ENCODE data around the gene DYRK1A.

The DYRK1A gene

DNA sequence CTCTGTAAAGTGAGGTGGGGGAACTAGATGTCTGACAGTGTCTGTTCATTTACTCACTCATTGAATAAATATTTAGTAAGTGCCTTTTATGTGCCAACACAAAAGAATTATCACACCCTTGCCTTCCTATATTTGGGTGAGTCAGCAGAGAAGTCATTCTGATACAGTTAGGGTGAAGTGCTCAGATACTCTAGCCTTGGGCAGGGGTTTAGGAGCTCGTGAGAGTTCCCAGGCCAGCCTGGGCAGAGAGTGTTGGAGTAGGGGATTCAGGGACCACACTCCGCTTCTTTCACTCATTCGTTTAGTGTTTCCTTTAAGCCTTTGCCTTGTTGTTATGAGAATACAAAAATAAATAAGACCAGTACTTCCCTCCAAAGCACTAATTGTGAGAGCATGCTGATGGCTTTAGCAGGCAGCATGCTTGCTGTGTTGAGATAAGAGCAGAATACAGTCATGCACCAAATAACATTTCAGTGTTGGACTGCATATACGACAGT lies 83.9 kb downstream of the DYRK1A start:
- no CpG with 5 or more reads among the region's 4 CpGs for WGBS

DNA sequence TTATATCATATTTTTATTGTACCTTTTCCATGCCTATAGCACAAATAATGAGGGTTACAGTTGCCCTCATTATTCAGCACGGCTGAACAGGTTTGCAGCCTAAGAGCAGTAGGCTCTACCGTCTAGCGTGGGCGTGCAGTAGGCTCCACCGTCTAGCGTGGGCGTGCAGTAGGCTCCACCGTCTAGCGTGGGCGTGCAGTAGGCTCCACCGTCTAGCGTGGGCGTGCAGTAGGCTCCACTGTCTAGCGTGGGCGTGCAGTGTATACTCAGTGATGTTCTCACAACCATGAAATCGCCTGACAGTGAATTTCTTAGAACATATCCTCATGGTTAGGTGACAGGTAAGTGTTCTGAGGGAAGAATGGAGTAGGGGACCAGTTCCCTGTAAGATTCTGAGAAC lies 84.9 kb downstream of the DYRK1A start:
- H3K4ac ChIP-seq (ENCODE audit: low read depth in 1 of 2, low read length in 2 of 2): no peak overlapping the region
- H2BK12ac ChIP-seq (ENCODE audit: low read length in 2 of 2): no peak overlapping the region
- H3K79me1 ChIP-seq (replicated peaks; ENCODE audit: low read length, poor library complexity, severe bottlenecking): peaks cover 7% of the 10 kb centered on the region
- no peak overlapping the region for H2BK120ac ChIP-seq (ENCODE audit: low read depth, low read length)
- no peak overlapping the region for H4K8ac ChIP-seq (ENCODE audit: low read length)
- peaks cover 17% of the 10 kb centered on the region for H3K4me1 ChIP-seq (ENCODE audit: control insufficient read depth, insufficient read depth, low read depth, low read length)
- H3K27me3 ChIP-seq (ENCODE audit: control insufficient read depth in 1 of 2, insufficient read depth in 1 of 2, low read length in 2 of 2): no peaks in the 10 kb centered on the region
- H3K4me2 ChIP-seq (ENCODE audit: low read length, poor library complexity, severe bottlenecking): no peak overlapping the region
- H3K18ac ChIP-seq (ENCODE audit: low read depth in 1 of 2, low read length in 2 of 2): no peak overlapping the region
- H3K36me3 ChIP-seq (ENCODE audit: control insufficient read depth in 1 of 2, insufficient read depth in 2 of 2, low read depth in 1 of 2, low read length in 2 of 2): peaks cover 0 to 4% of the 10 kb centered on the region in 2 experiments
- no peak for DNase-seq
- no peak overlapping the region for H3K23ac ChIP-seq (ENCODE audit: low read length in 2 of 2)
- peak overlapping the region in 1 of 2 experiments; percentile 77 for H3K14ac ChIP-seq (ENCODE audit: low read length in 2 of 2)
- H2BK5ac ChIP-seq (ENCODE audit: low read depth, low read length, poor library complexity, severe bottlenecking): no peak overlapping the region
- 96% methylated on average over 16 of the region's 16 CpGs for WGBS
- peak overlapping the region; percentile 14 for H4K91ac ChIP-seq (ENCODE audit: low read length)
- no peak overlapping the region for H3K9ac ChIP-seq (ENCODE audit: low read length)
- H3K9me3 ChIP-seq (ENCODE audit: control insufficient read depth, low read length): no peaks in the 10 kb centered on the region
- no peak overlapping the region for H2AFZ ChIP-seq (ENCODE audit: low read depth, low read length)
- H3K4me3 ChIP-seq (ENCODE audit: insufficient read depth in 1 of 2, low read depth in 1 of 2, low read length in 2 of 2): no peak overlapping the region
- H2AK5ac ChIP-seq (ENCODE audit: low read length, severe bottlenecking): no peak overlapping the region
- no peak overlapping the region for H2BK15ac ChIP-seq (ENCODE audit: low read depth, poor library complexity, severe bottlenecking)
- H3K27ac ChIP-seq (ENCODE audit: low read length, poor library complexity, severe bottlenecking): no peak overlapping the region

More for the DNA sequence above, 83.9 kb downstream of the DYRK1A start:
- Histone ChIP-seq H3K14ac (ENCODE audit: low read length in 2 of 2) (no peak overlapping the region), H2BK15ac (ENCODE audit: low read depth, poor library complexity, severe bottlenecking) (no peak overlapping the region), H2BK5ac (ENCODE audit: low read depth, low read length, poor library complexity, severe bottlenecking) (no peak overlapping the region), H2AK5ac (ENCODE audit: low read length, severe bottlenecking) (no peak overlapping the region), H3K18ac (ENCODE audit: low read depth in 1 of 2, low read length in 2 of 2) (no peak overlapping the region), H3K23ac (ENCODE audit: low read length in 2 of 2) (no peak overlapping the region), H4K8ac (ENCODE audit: low read length) (no peak overlapping the region), H2AFZ (ENCODE audit: low read depth, low read length) (no peak overlapping the region), H3K4me1 (ENCODE audit: control insufficient read depth, insufficient read depth, low read depth, low read length) (peaks cover 16% of the 10 kb centered on the region), H3K27me3 (ENCODE audit: control insufficient read depth in 1 of 2, insufficient read depth in 1 of 2, low read length in 2 of 2) (no peaks in the 10 kb centered on the region), H4K91ac (ENCODE audit: low read length) (no peak overlapping the region), H3K9me3 (ENCODE audit: control insufficient read depth, low read length) (no peaks in the 10 kb centered on the region), H3K27ac (ENCODE audit: low read length, poor library complexity, severe bottlenecking) (peak overlapping the region; percentile 10), H2BK120ac (ENCODE audit: low read depth, low read length) (no peak overlapping the region), H3K4me3 (ENCODE audit: insufficient read depth in 1 of 2, low read depth in 1 of 2, low read length in 2 of 2) (no peak overlapping the region), H3K9ac (ENCODE audit: low read length) (no peak overlapping the region), H3K79me1 (replicated peaks; ENCODE audit: low read length, poor library complexity, severe bottlenecking) (peaks cover 7% of the 10 kb centered on the region), H3K36me3 (ENCODE audit: control insufficient read depth in 1 of 2, insufficient read depth in 2 of 2, low read depth in 1 of 2, low read length in 2 of 2) (peaks cover 0 to 4% of the 10 kb centered on the region in 2 experiments), H3K4me2 (ENCODE audit: low read length, poor library complexity, severe bottlenecking) (no peak overlapping the region), H2BK12ac (ENCODE audit: low read length in 2 of 2) (no peak overlapping the region), H3K4ac (ENCODE audit: low read depth in 1 of 2, low read length in 2 of 2) (no peak overlapping the region)
- peak; percentile 67 for DNase-seq

DNA sequence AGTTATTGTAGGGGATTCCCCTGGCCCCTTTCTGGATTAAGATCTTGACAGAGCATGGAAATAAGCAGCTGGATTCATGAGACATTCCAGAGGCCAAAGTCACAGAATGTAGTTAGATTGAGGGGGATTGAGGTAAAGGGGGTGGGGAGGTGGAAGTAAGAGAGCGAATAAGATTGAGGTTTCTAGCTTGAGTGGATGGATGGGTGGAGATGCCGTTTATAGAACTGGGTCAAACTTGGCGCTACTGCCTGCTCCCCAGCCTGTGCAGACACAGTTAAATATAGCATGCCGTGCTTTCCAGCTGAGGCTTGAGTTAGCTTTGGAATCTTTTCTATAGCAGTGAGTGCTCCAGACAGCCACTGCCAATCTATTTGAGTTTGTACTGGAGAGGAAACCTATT lies 85.7 kb downstream of the DYRK1A start:
- peaks cover 3 to 4% of the 10 kb centered on the region in 2 experiments for H3K36me3 ChIP-seq (ENCODE audit: control insufficient read depth in 1 of 2, insufficient read depth in 2 of 2, low read depth in 1 of 2, low read length in 2 of 2)
- no peak overlapping the region for H2BK15ac ChIP-seq (ENCODE audit: low read depth, poor library complexity, severe bottlenecking)
- H2BK12ac ChIP-seq (ENCODE audit: low read length in 2 of 2): no peak overlapping the region
- peak overlapping the region; percentile 84 for H3K27ac ChIP-seq (ENCODE audit: low read length, poor library complexity, severe bottlenecking)
- H4K91ac ChIP-seq (ENCODE audit: low read length): no peak overlapping the region
- no peak overlapping the region for H3K23ac ChIP-seq (ENCODE audit: low read length in 2 of 2)
- no peak overlapping the region for H3K18ac ChIP-seq (ENCODE audit: low read depth in 1 of 2, low read length in 2 of 2)
- H3K9ac ChIP-seq (ENCODE audit: low read length): peak overlapping the region; percentile 41
- 2% methylated on average over 4 of the region's 4 CpGs for whole genome bisulfite sequencing
- no peak overlapping the region for H2AFZ ChIP-seq (ENCODE audit: low read depth, low read length)
- no peak overlapping the region for H2BK5ac ChIP-seq (ENCODE audit: low read depth, low read length, poor library complexity, severe bottlenecking)
- H3K9me3 ChIP-seq (ENCODE audit: control insufficient read depth, low read length): no peaks in the 10 kb centered on the region
- peak overlapping the region in 1 of 2 experiments; percentile 3 for H3K4me3 ChIP-seq (ENCODE audit: insufficient read depth in 1 of 2, low read depth in 1 of 2, low read length in 2 of 2)
- H2AK5ac ChIP-seq (ENCODE audit: low read length, severe bottlenecking): no peak overlapping the region
- no peak overlapping the region for H3K4ac ChIP-seq (ENCODE audit: low read depth in 1 of 2, low read length in 2 of 2)
- peaks cover 9% of the 10 kb centered on the region for H3K79me1 ChIP-seq (replicated peaks; ENCODE audit: low read length, poor library complexity, severe bottlenecking)
- H3K14ac ChIP-seq (ENCODE audit: low read length in 2 of 2): no peak overlapping the region
- peaks cover 18% of the 10 kb centered on the region for H3K4me1 ChIP-seq (ENCODE audit: control insufficient read depth, insufficient read depth, low read depth, low read length)
- no peaks in the 10 kb centered on the region for H3K27me3 ChIP-seq (ENCODE audit: control insufficient read depth in 1 of 2, insufficient read depth in 1 of 2, low read length in 2 of 2)
- peak; percentile 97 for DNase-seq
- peak overlapping the region; percentile 55 for H3K4me2 ChIP-seq (ENCODE audit: low read length, poor library complexity, severe bottlenecking)
- no peak overlapping the region for H2BK120ac ChIP-seq (ENCODE audit: low read depth, low read length)
- peak overlapping the region; percentile 32 for H4K8ac ChIP-seq (ENCODE audit: low read length)

DNA sequence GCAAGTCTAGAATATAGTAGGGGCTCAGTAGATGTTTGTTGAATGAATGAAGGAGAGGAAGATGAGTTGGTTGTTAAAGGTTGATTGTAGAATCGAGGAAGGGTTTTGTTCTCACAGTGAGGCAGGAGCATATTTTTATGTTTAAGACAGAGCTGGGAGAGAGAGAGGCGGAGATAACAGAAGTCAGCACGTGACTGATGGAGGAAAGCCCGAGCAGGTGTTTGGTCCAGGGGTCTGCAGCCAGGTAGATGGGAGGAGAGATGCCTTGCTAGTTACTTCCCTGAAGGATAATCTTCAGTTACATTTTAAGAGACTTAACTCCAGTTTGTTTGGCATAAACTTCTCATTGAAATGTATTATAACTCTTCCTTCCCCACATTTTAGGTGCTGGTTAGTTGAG lies 86.8 kb downstream of the DYRK1A start:
- Histone ChIP-seq H3K27ac (ENCODE audit: low read length, poor library complexity, severe bottlenecking) (no peak overlapping the region), H2BK5ac (ENCODE audit: low read depth, low read length, poor library complexity, severe bottlenecking) (no peak overlapping the region), H3K27me3 (ENCODE audit: control insufficient read depth in 1 of 2, insufficient read depth in 1 of 2, low read length in 2 of 2) (no peaks in the 10 kb centered on the region), H2BK120ac (ENCODE audit: low read depth, low read length) (no peak overlapping the region), H3K4me1 (ENCODE audit: control insufficient read depth, insufficient read depth, low read depth, low read length) (peaks cover 20% of the 10 kb centered on the region), H2AFZ (ENCODE audit: low read depth, low read length) (no peak overlapping the region), H2AK5ac (ENCODE audit: low read length, severe bottlenecking) (no peak overlapping the region), H4K8ac (ENCODE audit: low read length) (no peak overlapping the region), H3K4me3 (ENCODE audit: insufficient read depth in 1 of 2, low read depth in 1 of 2, low read length in 2 of 2) (no peak overlapping the region), H3K23ac (ENCODE audit: low read length in 2 of 2) (no peak overlapping the region), H3K9ac (ENCODE audit: low read length) (no peak overlapping the region), H2BK12ac (ENCODE audit: low read length in 2 of 2) (no peak overlapping the region), H3K79me1 (replicated peaks; ENCODE audit: low read length, poor library complexity, severe bottlenecking) (peaks cover 7% of the 10 kb centered on the region), H3K14ac (ENCODE audit: low read length in 2 of 2) (no peak overlapping the region), H2BK15ac (ENCODE audit: low read depth, poor library complexity, severe bottlenecking) (no peak overlapping the region), H3K18ac (ENCODE audit: low read depth in 1 of 2, low read length in 2 of 2) (no peak overlapping the region), H3K4me2 (ENCODE audit: low read length, poor library complexity, severe bottlenecking) (no peak overlapping the region), H4K91ac (ENCODE audit: low read length) (no peak overlapping the region), H3K9me3 (ENCODE audit: control insufficient read depth, low read length) (no peaks in the 10 kb centered on the region), H3K36me3 (ENCODE audit: control insufficient read depth in 1 of 2, insufficient read depth in 2 of 2, low read depth in 1 of 2, low read length in 2 of 2) (peaks cover 4 to 5% of the 10 kb centered on the region in 2 experiments), H3K4ac (ENCODE audit: low read depth in 1 of 2, low read length in 2 of 2) (no peak overlapping the region)
- 96% methylated on average over 4 of the region's 4 CpGs for WGBS
- DNase-seq: no peak

All from mesenchymal stem cell (in vitro differentiated cells and primary cell).